Stimulated activated CD8-positive, alpha-beta memory T cell treated with anti-CD3 and anti-CD28 coated beads, Interleukin-12 subunit alpha, Interleukin-12 subunit beta, amount 100 ng/mL, for 1 hour (primary cell): ENCODE data around the gene DYNC1I1.

Source experiments
- DNase-seq: peaks from one replicate; pipeline ENCODE4 v3.0.0-alpha.2; 2020; ENCODE audit warnings: low read depth

The DYNC1I1 gene

DNA sequence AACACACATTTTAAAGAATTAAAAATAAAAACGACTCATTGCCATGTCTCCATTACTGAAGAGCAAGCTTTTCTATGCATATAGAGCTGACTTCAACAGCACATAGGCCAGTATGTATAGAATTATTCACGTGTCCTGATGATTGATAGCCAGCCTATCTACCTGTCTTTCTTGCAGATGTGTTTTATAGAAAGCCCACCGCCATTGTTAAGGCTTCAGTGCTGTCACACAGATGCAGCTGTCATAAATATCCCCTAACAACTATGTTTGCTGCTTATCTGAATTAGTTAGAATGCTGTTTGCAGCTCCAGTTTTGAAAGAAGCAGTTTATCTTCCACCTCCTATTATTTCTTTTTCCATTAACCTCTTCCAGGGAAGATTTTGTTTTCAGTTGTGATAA, 313.6 kb downstream of the DYNC1I1 start:
- no peak for DNase-seq

DNA sequence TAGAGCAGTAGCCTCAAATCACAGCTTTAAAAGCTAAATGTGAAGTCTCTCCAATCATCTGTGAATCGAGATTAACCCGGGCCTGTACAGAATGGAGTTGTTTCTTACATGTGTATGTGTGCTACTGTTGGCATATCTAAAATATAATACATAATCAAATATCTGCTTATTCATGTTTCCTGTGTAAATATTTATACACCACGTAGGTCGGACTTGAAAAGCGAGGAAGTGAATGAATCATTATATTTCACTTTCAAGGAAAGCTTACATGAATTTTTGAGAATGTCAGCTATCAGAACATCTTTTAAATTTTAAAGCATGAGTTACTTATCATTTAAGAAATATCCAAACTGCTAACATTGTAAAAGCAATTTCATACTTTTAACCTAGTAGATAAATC, 316.2 kb downstream of the DYNC1I1 start:
- no peak for DNase-seq

- no peak for DNase-seq
Measured at GRCh38 chr7:96089511-96089910, 317.2 kb downstream of the DYNC1I1 start.

DNA sequence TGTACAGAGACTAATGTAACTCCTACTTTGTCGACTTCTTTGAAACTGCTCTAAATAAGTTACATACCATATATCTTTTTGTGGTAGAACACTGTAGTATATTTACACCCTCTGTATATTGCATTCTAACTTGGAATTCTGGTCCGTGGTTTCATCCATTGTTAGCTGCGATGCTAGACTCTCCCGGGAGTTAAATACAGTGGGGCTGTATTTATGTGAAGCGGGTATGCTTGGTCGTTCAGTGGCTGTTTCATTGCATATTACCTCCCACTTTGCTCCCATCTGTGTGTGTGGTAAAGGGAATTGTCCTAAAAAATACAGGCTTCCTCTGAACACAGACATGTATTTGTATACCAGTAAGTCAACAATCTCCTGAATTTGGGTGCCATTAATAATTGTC, 318.4 kb downstream of the DYNC1I1 start:
- DNase-seq = no peak

- no peak for DNase-seq
Measured at GRCh38 chr7:96093435-96093834, 321.1 kb downstream of the DYNC1I1 start.

DNA sequence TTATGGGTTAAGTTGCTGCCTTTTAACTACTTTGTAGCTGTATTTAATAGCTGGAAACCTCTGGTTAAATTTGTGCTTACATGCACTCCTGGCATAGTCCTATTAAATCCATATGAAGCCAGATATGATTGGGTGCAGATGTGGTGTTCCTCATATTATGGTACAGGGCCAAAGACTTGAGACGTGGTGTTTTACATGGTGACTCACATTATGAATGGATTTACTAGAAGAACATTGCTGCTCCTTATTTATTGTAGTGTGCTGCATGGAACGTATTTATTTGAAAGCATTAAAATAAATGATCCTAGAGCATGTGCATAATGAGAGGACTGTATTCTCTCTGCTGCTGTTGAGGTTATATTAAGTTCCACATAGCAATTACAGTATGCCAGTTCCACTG, 325.5 kb downstream of the DYNC1I1 start:
- DNase-seq = no peak

DNA sequence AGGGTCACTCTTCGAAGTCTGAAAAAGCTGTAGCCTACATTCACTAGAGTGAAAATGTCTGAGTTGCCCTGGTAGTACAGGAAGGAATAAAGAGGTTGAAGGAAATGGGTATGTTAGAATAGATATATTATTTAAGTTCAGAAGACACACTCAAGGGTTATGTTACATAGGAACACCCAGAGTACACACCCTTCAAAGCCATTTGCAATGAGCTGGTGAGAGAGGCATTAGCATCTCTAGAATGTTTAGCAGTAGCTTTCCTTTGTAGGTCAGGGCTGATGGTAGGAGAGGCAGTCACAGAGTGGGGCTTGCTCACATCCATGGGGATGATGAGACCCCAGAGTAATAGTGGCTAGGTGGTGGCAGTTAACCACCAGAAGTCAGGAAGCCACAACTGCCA, 328.4 kb downstream of the DYNC1I1 start:
- DNase-seq = no peak

DNA sequence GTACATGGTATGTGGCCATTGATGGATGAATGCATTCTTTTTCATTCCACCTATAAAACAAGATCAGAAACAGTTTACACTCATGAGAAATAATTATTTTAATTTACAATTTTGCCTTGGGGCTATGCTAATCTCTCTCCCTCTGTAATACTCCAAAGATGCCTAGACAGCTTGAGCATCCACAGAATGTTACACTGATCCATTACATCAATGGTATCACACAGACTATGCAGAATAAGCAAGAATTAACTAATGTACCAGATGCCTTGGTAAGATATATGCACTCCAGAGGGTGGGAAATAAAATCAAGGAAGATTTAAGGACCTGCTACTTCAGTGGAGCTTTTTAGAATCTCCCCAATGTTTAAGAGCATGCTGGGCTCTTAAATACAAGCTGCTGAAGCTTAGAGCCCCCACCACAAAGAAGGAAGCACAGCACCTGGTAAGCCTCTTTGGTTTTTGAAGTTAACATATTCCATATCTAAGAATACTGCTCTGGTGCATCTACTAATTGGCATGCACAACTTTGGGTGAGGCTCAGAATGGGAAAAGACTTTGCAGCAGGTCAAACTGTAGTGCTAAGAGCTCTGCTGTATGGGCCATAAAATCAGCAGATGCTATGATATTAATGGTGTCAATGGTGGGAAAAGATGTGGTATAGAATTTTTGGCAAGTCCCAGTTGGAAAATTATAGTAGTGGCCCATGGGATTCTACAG, 329.9 kb downstream of the DYNC1I1 start:
- DNase-seq = no peak

DNA sequence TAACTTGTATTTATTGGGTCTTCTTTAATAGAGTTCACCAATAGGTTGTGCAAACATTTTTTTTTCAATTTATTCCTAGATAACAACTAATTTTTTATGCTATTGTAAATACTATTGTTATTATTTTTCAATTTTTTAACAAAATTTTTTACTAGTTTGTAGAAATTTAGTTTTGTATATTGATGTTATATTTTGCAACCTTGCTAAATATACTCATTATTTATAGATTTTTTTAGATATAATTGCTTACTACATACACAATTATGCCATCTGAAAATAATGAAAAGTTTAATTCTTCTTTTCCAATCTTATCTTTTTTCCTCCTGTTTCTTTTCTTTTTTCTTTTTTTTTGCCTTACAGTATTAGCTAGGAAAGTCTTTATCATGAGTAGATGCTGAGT, 332.6 kb downstream of the DYNC1I1 start:
- no peak for DNase-seq

- no peak for DNase-seq
Measured at GRCh38 chr7:96111405-96111804, 339.1 kb downstream of the DYNC1I1 start.

GRCh38 chr7:96114190-96114589, 341.8 kb downstream of the DYNC1I1 start:
- no peak for DNase-seq

GRCh38 chr7:96116173-96116572, 343.8 kb downstream of the DYNC1I1 start:
- DNase-seq = no peak

- no peak for DNase-seq
Measured at GRCh38 chr7:96118449-96119001, 346.2 kb downstream of the DYNC1I1 start.

DNA sequence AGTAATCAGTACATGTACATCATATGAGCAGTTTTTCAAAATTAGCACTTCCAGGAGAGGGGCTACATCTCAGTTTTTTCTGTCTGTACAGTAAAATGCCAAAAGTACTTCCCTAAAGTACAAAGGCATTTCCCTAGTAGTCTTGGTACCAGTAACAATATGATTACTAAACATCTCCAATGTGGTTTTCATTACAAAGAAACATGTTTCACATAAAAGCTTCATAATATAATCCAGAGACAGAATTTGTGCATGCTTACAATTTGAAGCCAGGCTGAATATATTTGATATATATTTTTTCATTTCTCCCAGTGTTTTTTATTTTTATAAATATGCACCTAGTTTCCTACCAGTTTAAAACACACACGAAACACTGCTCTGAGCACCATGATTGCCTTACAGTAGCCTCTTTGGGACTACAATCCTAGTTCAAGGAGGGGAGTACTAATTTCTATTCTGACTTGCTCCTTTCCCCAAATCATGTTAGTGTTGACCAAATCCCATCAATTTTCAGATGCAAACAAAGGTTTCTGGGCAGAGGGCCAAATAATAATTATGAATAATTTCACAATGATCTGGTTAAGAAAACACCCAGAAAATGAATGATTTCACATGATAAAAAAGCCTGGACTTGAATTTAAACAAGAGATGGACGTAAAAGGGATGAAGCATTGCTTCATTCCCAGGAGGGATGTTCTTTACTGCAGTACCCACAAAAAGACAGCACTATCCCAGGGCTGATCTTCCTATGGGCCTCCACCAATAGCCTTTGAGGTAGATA, 348.3 kb downstream of the DYNC1I1 start:
- DNase-seq = no peak

DNA sequence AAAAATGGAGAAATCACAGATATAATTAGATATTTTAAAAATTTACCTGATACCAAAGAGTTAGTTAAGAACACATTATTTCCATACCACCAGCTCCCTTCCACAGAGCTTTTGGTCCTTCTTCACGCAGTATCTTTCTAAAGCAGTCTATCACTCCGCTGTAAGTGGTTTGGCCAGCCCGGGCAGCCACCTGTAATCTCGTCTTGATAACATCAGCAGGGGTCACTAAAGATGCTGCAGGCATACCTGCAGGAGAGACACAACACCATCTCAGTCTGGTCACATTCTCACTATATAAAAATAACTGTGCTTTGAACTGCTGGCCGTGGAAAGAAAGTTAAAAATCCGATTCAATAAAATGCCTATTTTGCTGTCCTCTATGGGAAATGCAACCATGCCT, 349.4 kb downstream of the DYNC1I1 start:
- no peak for DNase-seq

- no peak for DNase-seq
Measured at GRCh38 chr7:96122746-96123145, 350.4 kb downstream of the DYNC1I1 start.

GRCh38 chr7:96126382-96126781, 354.0 kb downstream of the DYNC1I1 start:
- DNase-seq = no peak

DNA sequence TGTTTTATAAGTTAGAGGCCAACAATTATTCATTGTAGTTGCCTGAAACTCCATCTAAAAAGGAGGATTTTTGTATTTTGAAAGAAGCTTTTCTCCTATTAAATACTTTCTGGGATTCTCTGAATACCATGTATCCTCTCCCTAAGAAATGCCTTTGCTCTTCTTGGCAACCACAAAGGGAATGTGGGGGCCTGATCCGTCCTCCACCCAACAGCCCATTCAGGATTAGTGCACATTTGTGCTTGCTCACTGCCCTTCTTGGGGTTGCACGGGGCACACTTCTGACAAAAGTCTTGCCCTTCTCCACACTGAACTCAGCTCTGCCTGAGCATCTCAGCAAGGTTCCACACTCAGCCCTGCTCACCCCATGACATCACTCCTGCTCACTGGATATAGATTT, 355.4 kb downstream of the DYNC1I1 start:
- no peak for DNase-seq

DNA sequence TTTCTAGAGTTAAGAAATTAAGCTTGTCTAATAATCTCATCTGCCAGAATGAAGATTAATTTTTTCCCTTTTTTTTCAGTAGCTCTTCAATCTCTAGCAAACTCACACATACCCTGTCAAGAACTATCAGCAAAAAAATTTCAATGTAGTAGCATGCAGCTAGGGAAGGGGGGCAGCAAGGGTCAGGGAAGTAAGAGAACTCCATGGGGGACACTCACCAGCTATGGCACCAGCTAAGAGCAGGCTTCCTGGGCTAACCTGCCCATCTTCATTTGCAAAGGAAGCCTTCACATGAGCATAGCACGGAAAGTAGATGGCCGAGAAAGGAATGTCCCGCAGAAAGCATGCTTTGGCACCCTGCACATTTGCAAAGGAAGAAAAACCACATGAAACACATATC, 359.2 kb downstream of the DYNC1I1 start:
- DNase-seq = no peak

DNA sequence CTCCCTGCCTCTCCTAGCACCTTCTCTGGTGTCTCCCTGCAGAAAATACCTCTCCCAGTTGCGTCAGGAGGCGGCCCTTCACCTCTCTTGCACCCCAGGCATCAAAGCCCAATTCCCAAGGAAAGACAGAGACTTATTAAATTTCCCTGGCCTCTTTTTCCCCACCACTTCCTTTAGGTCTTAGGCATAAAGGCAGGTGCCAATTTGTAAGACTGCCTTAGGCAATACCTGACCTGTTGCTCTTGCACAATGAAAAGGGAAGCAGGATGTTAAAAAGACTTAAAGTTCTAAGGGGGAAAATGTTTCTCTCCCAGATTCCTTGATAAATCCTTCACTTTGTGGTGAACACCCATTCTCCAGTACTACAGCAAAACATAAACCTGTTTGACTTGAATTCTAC, 362.9 kb downstream of the DYNC1I1 start:
- no peak for DNase-seq

DNA sequence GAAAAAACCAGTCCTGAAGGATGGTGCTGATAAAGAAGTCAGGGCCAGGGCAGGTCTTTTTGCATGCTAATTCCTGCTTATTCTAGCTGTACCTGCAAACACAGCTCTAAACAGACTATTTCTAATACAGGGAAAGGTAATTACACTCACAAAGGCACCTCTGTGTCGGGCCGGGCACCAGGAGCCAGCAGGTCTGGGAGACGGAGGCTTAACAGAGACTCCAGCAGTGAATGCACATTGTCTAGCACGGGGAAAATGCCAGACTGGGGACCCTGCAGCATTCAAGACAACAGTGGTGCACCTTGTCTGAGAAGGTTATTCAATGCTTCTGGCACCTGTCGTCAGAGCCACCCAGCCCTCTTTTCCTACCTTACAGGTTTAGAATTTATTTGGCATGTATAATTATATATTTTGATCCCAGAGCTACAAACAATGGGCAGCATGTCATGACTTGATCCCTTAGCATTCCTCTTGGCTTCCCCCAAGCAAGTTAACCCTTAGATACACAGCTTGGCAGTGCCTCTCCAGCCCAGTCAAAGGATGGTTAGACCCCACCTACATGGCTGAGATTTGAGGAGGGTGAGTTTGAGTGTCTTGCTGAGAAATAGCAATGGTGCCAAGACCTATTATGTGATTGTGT, 364.4 kb downstream of the DYNC1I1 start:
- DNase-seq = no peak

GRCh38 chr7:96143495-96144259, 371.3 kb downstream of the DYNC1I1 start:
- DNase-seq = no peak
